Measurements from ENCODE around the gene HRH3.

DNA sequence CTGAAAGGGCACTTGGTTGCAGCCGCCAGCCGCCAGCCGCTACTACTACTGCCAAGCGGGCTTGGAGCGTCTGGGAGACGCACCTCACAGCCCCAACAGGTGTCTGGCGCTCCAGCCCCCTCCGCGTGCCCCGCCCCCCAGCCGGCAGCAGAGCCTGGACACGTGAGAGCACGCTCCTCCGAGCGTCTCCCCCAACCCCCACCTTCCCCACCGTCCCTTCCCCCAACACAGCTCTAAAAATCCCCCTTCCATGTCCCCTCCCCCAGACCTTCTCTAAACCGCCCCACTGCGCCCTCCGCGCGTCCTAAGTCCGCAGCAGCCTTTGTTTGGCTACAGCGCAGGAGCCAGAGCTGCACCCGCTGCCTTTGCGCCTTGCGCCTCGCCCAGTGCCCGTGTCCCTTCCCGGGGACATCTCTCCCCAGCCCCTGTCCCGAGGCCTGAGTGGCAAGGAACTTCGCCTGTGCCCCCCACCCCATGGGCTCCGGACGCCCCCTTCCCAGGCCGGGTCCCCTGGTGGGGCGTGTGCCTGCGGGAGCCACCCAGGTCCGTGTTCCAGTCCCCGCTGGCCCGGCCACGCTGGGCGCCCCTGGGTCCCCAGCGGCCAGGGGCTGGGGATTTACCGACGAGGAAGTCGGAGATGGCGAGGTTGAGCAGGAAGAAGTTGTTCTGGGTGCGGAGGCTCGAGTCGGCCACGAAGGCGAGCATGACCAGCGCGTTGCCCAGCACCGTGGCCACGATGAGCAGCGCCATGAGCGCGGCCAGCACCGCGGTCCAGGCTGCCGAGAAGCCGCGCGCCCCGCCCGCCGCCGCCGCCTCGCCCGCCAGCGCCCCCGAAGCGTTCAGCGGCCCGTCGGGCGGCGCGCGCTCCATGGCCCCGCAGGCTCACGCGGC, 732 bp downstream of the HRH3 start:
- TF ChIP-seq, protein P1, sequence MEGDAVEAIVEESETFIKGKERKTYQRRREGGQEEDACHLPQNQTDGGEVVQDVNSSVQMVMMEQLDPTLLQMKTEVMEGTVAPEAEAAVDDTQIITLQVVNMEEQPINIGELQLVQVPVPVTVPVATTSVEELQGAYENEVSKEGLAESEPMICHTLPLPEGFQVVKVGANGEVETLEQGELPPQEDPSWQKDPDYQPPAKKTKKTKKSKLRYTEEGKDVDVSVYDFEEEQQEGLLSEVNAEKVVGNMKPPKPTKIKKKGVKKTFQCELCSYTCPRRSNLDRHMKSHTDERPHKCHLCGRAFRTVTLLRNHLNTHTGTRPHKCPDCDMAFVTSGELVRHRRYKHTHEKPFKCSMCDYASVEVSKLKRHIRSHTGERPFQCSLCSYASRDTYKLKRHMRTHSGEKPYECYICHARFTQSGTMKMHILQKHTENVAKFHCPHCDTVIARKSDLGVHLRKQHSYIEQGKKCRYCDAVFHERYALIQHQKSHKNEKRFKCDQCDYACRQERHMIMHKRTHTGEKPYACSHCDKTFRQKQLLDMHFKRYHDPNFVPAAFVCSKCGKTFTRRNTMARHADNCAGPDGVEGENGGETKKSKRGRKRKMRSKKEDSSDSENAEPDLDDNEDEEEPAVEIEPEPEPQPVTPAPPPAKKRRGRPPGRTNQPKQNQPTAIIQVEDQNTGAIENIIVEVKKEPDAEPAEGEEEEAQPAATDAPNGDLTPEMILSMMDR (conservative IDR thresholded peaks at IDR 0.05) = no peak
- TF ChIP-seq EZH2 (IDR thresholded peaks at IDR 0.05; ENCODE audit: low read depth) = no peak
